A673 (cell line): ENCODE measurements around the gene ZC3H18. TPM values are rescaled to one million over a fixed set of nuclear protein-coding genes. Genes with fewer than 3 reads are reported as not detected.

Experiments
- Bru-seq: library from RNA; stranded (reverse); fragments of 400-500 nt; gene quantifications from one replicate; lab custom pipeline; 2021; lab: Mats Ljungman, UMichigan
- BruChase-seq, 2 experiments: library from RNA; stranded (reverse); fragments of 400-500 nt; gene quantifications; one replicate each; lab custom pipeline; 2021; lab: Mats Ljungman, UMichigan
- BruUV-seq: library from RNA; stranded (reverse); fragments of 400-500 nt; replicated peaks from 2 replicates; lab custom pipeline; 2021; lab: Mats Ljungman, UMichigan
- CTCF ChIA-PET: fragments of 300-600 bp; sonication (Branson Sonifier 250); formaldehyde crosslinking; loops from one replicate; lab custom pipeline; 2022; ENCODE audit warnings: antibody characterized with exemption; lab: Charles Lee
- POLR2A ChIA-PET: fragments of 300-600 bp; sonication (Branson Sonifier 250); formaldehyde crosslinking; loops from one replicate; lab custom pipeline; 2022; ENCODE audit warnings: antibody characterized with exemption; ENCODE audit not compliant: low non-redundant PET; lab: Charles Lee
- DNase-seq: peaks from one replicate; pipeline ENCODE4 v3.0.0-alpha.2; 2015; ENCODE audit warnings: low spot score
- H3K27ac ChIP-seq: fragments of 200-600 bp; sonication (generic); 2 replicates; pipeline ENCODE4 v1.5.1; 2016; ENCODE audit warnings: mixed run types, low read depth, mild to moderate bottlenecking, mixed read lengths, antibody characterized with exemption, low read length; ENCODE audit not compliant: poor library complexity, severe bottlenecking
- H3K27me3 ChIP-seq: fragments of 200-600 bp; sonication (generic); replicated peaks from 2 replicates; pipeline ENCODE4 v1.6.1; 2017; ENCODE audit warnings: mixed run types, low read depth, mild to moderate bottlenecking, mixed read lengths, antibody characterized with exemption, low read length; ENCODE audit not compliant: insufficient read depth, poor library complexity
- H3K36me3 ChIP-seq: fragments of 200-600 bp; sonication (generic); 2 replicates; pipeline ENCODE4 v1.6.1; 2016; ENCODE audit warnings: mixed run types, mild to moderate bottlenecking, mixed read lengths, antibody characterized with exemption, low read length; ENCODE audit not compliant: insufficient read depth, poor library complexity, severe bottlenecking
- H3K4me1 ChIP-seq: fragments of 200-600 bp; sonication (generic); 2 replicates; pipeline ENCODE4 v1.6.1; 2017; ENCODE audit warnings: mixed run types, mild to moderate bottlenecking, mixed read lengths, antibody characterized with exemption, low read length; ENCODE audit not compliant: insufficient read depth, poor library complexity, severe bottlenecking
- H3K4me3 ChIP-seq: fragments of 200-600 bp; sonication (generic); 2 replicates; pipeline ENCODE4 v1.5.1; 2016; ENCODE audit warnings: low read depth, mixed run types, mild to moderate bottlenecking, mixed read lengths, low read length; ENCODE audit not compliant: poor library complexity, severe bottlenecking
- H3K9me3 ChIP-seq: fragments of 200-600 bp; sonication (generic); 2 replicates; pipeline ENCODE4 v1.6.1; 2016; ENCODE audit warnings: mixed run types, low read depth, mild to moderate bottlenecking, mixed read lengths, antibody characterized with exemption, low read length; ENCODE audit not compliant: poor library complexity, severe bottlenecking
- CTCF ChIP-seq: fragments of 300-800, 200-600 bp; sonication (generic); conservative IDR thresholded peaks from 2 replicates; pipeline ENCODE4 v1.5.1; 2017; ENCODE audit warnings: low read depth, mild to moderate bottlenecking, antibody characterized with exemption, low read length, moderate library complexity, mixed read lengths
- EZH2 ChIP-seq: fragments of 200-600 bp; sonication (generic); IDR thresholded peaks from 2 replicates; pipeline ENCODE4 v1.6.1; 2017; ENCODE audit warnings: borderline replicate concordance, low read depth, mild to moderate bottlenecking, mixed read lengths, antibody characterized with exemption, low read length; ENCODE audit not compliant: poor library complexity, severe bottlenecking
- intact Hi-C: fragments of 100-400 bp; cut with micrococcal nuclease; formaldehyde crosslinking; loops from one replicate; pipeline ENCODE4 v1.10.0; 2022; ENCODE audit not compliant: unreplicated experiment
- long read RNA-seq: library from polyadenylated mRNA; stranded (forward); transcript quantifications from one replicate; pipeline ENCODE4 v2.0.0, GENCODE V29; 2022
- total RNA-seq: library from RNA; stranded (reverse); gene quantifications from 2 replicates; pipeline ENCODE4 v1.2.3, GENCODE V29; 2021

The ZC3H18 gene
- total RNA-seq: 75.9 and 83.4 TPM in 2 replicates
- Bru-seq, nascent RNA: percentile 75 among the genes with signal in this experiment
- BruChase-seq, experiment 1, labeled RNA remaining after a 2-hour chase: percentile 71 among the genes with signal in this experiment
- percentile 82 among the genes with signal in this experiment for BruChase-seq, experiment 2, labeled RNA remaining after a 6-hour chase
- long read RNA-seq, transcript ZC3H18-201 (18 exons, 3,729 nt): major isoform, 40 of 116 reads
- long read RNA-seq, transcript ZC3H18-202 (19 exons, 3,211 nt): minor isoform, 24 of 116 reads
- long read RNA-seq, partial matches to known transcripts: 23 of 116 reads
- long read RNA-seq, other reads (novel, unspliced or antisense): 27 of 116 reads

- ChIA-PET POLR2A (interaction anchor here (0.7 kb wide), 1 partner anchor 146 kb away, joined by 7 read pairs; no protein-coding TSS in a partner anchor), CTCF (interaction anchor here (0.6 to 0.9 kb wide), 5 partner anchors 9 to 1239 kb away, joined by 3 to 7 read pairs (median 4); no protein-coding TSS in a partner anchor)
- no TSS peak for BruUV-seq
- Histone ChIP-seq H3K36me3 (peaks cover 2% of the 10 kb centered on the region), H3K27ac (peak within 1 kb of the TSS; percentile 91), H3K9me3 (no peaks in the 10 kb centered on the region), H3K4me1 (peaks cover 13% of the 10 kb centered on the region), H3K4me3 (peak within 1 kb of the TSS; percentile 91), H3K27me3 (no peaks in the 10 kb centered on the region)
- TF ChIP-seq EZH2 (no peak), CTCF (no peak)
- intact Hi-C loops: loop anchor here (5.0 kb wide), 1 partner anchor 803 kb away; the partner anchor contains the start of gene KLHDC4
- DNase-seq: peak; percentile 98
These were observed at the start of gene ZC3H18 for GRCh38 chr16:88569985-88570690. TSS of gene ZC3H18 (plus strand) at chr16:88570403. CDS start at chr16:88577124, 6,721 bp downstream.

- CTCF ChIA-PET: no interaction called here
- BruUV-seq: no TSS peak
These were observed 48.5 kb upstream of the ZC3H18 start for GRCh38 chr16:88521674-88522073.

More at GRCh38 chr16:88521674-88522073, 48.5 kb upstream of the ZC3H18 start:
- POLR2A ChIA-PET: no interaction called here
- Histone ChIP-seq H3K4me3 (no peak overlapping the region), H3K36me3 (no peaks in the 10 kb centered on the region), H3K4me1 (peaks cover 14% of the 10 kb centered on the region), H3K27ac (no peak overlapping the region), H3K9me3 (no peaks in the 10 kb centered on the region), H3K27me3 (peaks cover 19% of the 10 kb centered on the region)
- TF ChIP-seq CTCF: no peak
- no peak for TF ChIP-seq EZH2
- no peak for DNase-seq
- intact Hi-C loops: no loop called here
